Natural killer cell (primary cell): ENCODE results near the gene FREM3. TPM values are rescaled to one million over a fixed set of nuclear protein-coding genes. Genes with fewer than 3 reads are reported as not detected.
"Not testable (repeated sequence)": the region's sequence is repeated elsewhere in the genome, so short reads cannot be mapped to it uniquely, and the experiment has no call there.

Experiments
- ATAC-seq, 3 donors: fragments of 150-1000 bp in 2 of 3; fragments of 200-7000 bp in 1 of 3; cut with Tn5 transposase; 1 replicate in 1 of 3; 2 replicates in 2 of 3; pipeline ENCODE4 v1.10.0; 2021; ENCODE audit warnings: mild to moderate bottlenecking in 2 of 3, moderate library complexity in 2 of 3
- DNase-seq, 2 donors: peaks; one replicate each; pipeline versions ENCODE4 v3.0.0 to v3.0.0-alpha.2; 2013 to 2021; ENCODE audit warnings: mixed read lengths in 1 of 2
- H3K27ac ChIP-seq: one replicate; pipeline ENCODE4 v1.5.1; 2013; ENCODE audit warnings: mild to moderate bottlenecking, low read length
- H3K27me3 ChIP-seq: one replicate; pipeline ENCODE4 v1.6.1; 2013; ENCODE audit warnings: low read length; ENCODE audit not compliant: control insufficient read depth, insufficient read depth
- H3K36me3 ChIP-seq: one replicate; pipeline ENCODE4 v1.6.1; 2013; ENCODE audit warnings: low read length; ENCODE audit not compliant: control insufficient read depth, insufficient read depth
- H3K4me1 ChIP-seq: one replicate; pipeline ENCODE4 v1.6.1; 2013; ENCODE audit warnings: low read length; ENCODE audit not compliant: control insufficient read depth, insufficient read depth
- H3K4me3 ChIP-seq: one replicate; pipeline ENCODE4 v1.5.1; 2013; ENCODE audit warnings: low read length
- H3K9me3 ChIP-seq: one replicate; pipeline ENCODE4 v1.6.1; 2013; ENCODE audit warnings: low read length; ENCODE audit not compliant: control insufficient read depth, insufficient read depth
- H3K27ac Mint-ChIP-seq, 2 donors: one replicate each; pipeline ENCODE4 v1.8.0; 2022; ENCODE audit warnings: mild to moderate bottlenecking in 2 of 2, mixed read lengths in 2 of 2, moderate library complexity in 1 of 2
- H3K27me3 Mint-ChIP-seq, 2 donors: one replicate each; pipeline ENCODE4 v1.8.0; 2022; ENCODE audit warnings: low read depth in 2 of 2, mixed read lengths in 2 of 2
- H3K36me3 Mint-ChIP-seq: one replicate; pipeline ENCODE4 v1.8.0; 2022; ENCODE audit warnings: mixed read lengths
- H3K4me1 Mint-ChIP-seq, 2 donors: one replicate each; pipeline ENCODE4 v1.8.0; 2022; ENCODE audit warnings: mixed read lengths in 2 of 2
- H3K4me3 Mint-ChIP-seq: one replicate; pipeline ENCODE4 v1.8.0; 2022; ENCODE audit warnings: mild to moderate bottlenecking, moderate library complexity, mixed read lengths
- H3K9me3 Mint-ChIP-seq, 2 donors: one replicate each; pipeline ENCODE4 v1.8.0; 2022; ENCODE audit warnings: mixed read lengths in 2 of 2
- WGBS: methylation state at CpG from one replicate; pipeline ENCODE4 v1.1.7; 2013; ENCODE audit warnings: missing lambda C conversion rate; ENCODE audit not compliant: insufficient coverage; 5-methylcytosine and 5-hydroxymethylcytosine counted together
- intact Hi-C: fragments of 100-400 bp; cut with micrococcal nuclease; formaldehyde crosslinking; loops from one replicate; pipeline ENCODE4 v1.14.2; 2022
- total RNA-seq, 4 donors: library from RNA; stranded (reverse); fragments of 120-200 nt in 1 of 4; gene quantifications; one replicate each; pipeline versions ENCODE4 v1.2.3 to v1.2.4, GENCODE V29; 2013 to 2022
- TF ChIP-seq, protein P1 (sequence below): fragments of 200-600 bp; IDR thresholded peaks from one replicate; pipeline ENCODE4 v1.8.0; 2022; ENCODE audit warnings: antibody characterized with exemption

FREM3 gene
- total RNA-seq, 3 donors from 2014 or later (not counting 1 experiment from before 2014, with no cell fraction given), result 0.07 TPM; not detected in 2

DNA sequence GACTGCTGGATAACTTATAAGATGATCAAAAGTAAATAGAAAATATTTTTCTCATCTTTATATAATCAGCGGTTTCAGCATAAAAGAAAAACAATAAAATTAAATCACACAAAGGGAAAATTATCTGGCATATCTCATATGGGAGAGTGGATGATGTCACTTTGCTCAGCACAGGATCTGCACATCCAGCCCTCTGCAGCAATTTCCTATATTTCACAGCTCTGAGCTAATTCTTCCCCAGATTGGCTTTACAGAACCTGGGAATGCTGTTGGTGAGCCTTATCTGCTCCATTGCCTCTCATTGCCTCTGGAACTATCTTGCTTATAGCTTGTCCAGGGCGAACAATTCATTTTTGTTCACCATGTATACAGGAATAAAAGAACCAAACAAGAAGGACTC, 21.0 kb downstream of the FREM3 start:
- Histone ChIP-seq H3K9me3 (peaks cover 3% of the 10 kb centered on the region), H3K27ac (no peak overlapping the region), H3K36me3 (no peaks in the 10 kb centered on the region), H3K4me3 (no peak overlapping the region), H3K27me3 (no peaks in the 10 kb centered on the region), H3K4me1 (no peaks in the 10 kb centered on the region)
- no peak overlapping the region for H3K4me3 Mint-ChIP-seq
- no peak for DNase-seq
- peaks cover 9 to 15% of the 10 kb centered on the region in 2 donors for H3K9me3 Mint-ChIP-seq
- no peaks in the 10 kb centered on the region for H3K36me3 Mint-ChIP-seq
- no peaks in the 10 kb centered on the region for H3K4me1 Mint-ChIP-seq
- ATAC-seq, result no peak
- TF ChIP-seq, protein P1, sequence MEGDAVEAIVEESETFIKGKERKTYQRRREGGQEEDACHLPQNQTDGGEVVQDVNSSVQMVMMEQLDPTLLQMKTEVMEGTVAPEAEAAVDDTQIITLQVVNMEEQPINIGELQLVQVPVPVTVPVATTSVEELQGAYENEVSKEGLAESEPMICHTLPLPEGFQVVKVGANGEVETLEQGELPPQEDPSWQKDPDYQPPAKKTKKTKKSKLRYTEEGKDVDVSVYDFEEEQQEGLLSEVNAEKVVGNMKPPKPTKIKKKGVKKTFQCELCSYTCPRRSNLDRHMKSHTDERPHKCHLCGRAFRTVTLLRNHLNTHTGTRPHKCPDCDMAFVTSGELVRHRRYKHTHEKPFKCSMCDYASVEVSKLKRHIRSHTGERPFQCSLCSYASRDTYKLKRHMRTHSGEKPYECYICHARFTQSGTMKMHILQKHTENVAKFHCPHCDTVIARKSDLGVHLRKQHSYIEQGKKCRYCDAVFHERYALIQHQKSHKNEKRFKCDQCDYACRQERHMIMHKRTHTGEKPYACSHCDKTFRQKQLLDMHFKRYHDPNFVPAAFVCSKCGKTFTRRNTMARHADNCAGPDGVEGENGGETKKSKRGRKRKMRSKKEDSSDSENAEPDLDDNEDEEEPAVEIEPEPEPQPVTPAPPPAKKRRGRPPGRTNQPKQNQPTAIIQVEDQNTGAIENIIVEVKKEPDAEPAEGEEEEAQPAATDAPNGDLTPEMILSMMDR, result no peak
- WGBS, result 69% methylated on average over 1 of the region's 2 CpGs
- no peaks in the 10 kb centered on the region for H3K27me3 Mint-ChIP-seq
- H3K27ac Mint-ChIP-seq, result no peak overlapping the region
- intact Hi-C loops, result no loop called here

DNA sequence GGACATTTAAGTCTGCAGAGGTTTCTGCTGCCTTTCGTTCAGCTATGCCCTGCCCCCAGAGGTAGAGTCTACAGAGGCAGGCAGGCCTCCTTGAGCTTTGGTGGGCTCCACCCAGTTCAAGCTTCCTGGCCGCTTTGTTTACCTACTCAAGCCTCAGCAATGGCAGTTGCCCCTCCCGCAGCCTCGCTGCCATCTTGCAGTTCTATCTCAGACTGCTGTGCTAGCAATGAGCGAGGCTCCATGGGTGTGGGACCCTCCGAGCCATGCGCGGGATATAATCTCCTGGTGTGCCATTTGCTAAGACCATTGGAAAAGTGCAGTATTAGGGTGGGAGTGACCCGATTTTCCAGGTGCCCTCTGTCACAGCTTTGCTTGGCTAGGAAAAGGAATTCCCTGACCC, 26.8 kb downstream of the FREM3 start:
- H3K9me3 Mint-ChIP-seq, H3K4me1 Mint-ChIP-seq, DNase-seq, H3K36me3 Mint-ChIP-seq, intact Hi-C loops, ATAC-seq, H3K27ac Mint-ChIP-seq, H3K4me1 ChIP-seq, H3K36me3 ChIP-seq, H3K27ac ChIP-seq, H3K4me3 ChIP-seq, H3K9me3 ChIP-seq, H3K4me3 Mint-ChIP-seq, H3K27me3 Mint-ChIP-seq, H3K27me3 ChIP-seq: not testable (repeated sequence)
- 94% methylated on average over 9 of the region's 9 CpGs for whole genome bisulfite sequencing

DNA sequence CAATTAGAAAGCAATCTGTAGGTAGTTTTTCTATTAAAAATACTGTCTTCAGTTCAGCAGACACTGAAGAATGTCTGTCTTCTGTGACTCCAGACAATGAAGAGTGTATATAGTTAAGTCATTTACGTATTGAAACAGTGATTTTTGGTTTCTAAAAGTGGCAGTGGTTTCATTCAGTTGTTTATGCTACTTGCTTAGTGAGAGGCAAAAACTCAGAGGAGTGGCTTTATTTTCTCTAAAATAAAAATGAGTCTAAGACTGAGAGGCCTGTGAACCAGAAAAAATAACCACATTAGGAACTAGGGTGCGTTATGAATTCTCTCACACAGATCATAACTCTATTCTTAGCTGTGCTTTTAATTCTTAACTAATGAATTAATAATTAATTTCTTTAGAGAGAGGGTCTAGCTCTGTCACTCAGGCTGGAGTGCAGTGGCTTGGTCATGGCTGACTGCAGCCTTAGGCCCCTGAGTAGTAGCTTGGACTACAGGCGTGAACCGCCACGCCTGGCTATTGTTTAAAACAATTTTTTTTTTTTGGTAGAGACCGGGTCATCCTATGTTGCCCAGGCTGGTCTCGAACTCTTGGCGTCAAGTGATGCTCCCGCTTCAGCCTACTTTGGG, 31.4 kb downstream of the FREM3 start:
- 94% methylated on average over 9 of the region's 9 CpGs for WGBS
- no peaks in the 10 kb centered on the region for H3K36me3 Mint-ChIP-seq
- ATAC-seq (no peak), DNase-seq (no peak)
- H3K4me1 Mint-ChIP-seq, result no peaks in the 10 kb centered on the region
- Histone ChIP-seq H3K36me3 (no peaks in the 10 kb centered on the region), H3K27me3 (no peaks in the 10 kb centered on the region), H3K9me3 (no peaks in the 10 kb centered on the region), H3K4me1 (no peaks in the 10 kb centered on the region), H3K4me3 (no peak overlapping the region), H3K27ac (no peak overlapping the region)
- H3K9me3 Mint-ChIP-seq, result no peaks in the 10 kb centered on the region
- intact Hi-C loops, result no loop called here
- no peak overlapping the region for H3K27ac Mint-ChIP-seq
- no peaks in the 10 kb centered on the region for H3K27me3 Mint-ChIP-seq
- no peak overlapping the region for H3K4me3 Mint-ChIP-seq
- TF ChIP-seq, protein P1, result no peak

DNA sequence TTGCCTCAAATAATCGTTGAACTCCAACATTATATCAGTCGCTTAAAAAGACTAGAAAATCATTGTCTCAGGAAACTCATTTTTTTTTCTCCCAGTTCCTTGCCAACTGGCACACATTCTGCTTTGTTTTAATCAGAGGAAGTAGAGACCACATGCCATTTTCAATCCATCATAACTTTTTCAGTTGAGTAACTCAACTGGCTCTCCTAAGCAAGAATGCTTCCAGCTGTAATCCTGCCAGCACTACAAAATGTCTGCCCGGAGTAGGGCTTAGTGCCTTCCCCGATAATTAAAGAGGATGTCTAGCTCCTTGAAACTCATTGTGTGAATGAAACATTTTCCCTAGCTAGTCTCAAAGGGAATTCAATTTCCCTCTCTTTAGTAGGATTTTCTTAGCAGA, 33.0 kb downstream of the FREM3 start:
- Mint-ChIP-seq H3K4me3 (no peak overlapping the region), H3K36me3 (no peaks in the 10 kb centered on the region), H3K27me3 (no peaks in the 10 kb centered on the region)

More for the DNA sequence above, 33.0 kb downstream of the FREM3 start:
- 33% methylated on average over 4 of the region's 4 CpGs for WGBS
- H3K9me3 ChIP-seq, result no peaks in the 10 kb centered on the region
- TF ChIP-seq, protein P1, result no peak
- Mint-ChIP-seq H3K9me3 (peaks cover 2 to 7% of the 10 kb centered on the region in 2 donors), H3K27ac (no peak overlapping the region), H3K4me1 (no peaks in the 10 kb centered on the region)
- no peak for DNase-seq
- ATAC-seq, result no peak
- no peak overlapping the region for H3K4me3 ChIP-seq
- no peaks in the 10 kb centered on the region for H3K36me3 ChIP-seq
- intact Hi-C loops, result no loop called here
- no peaks in the 10 kb centered on the region for H3K4me1 ChIP-seq
- no peaks in the 10 kb centered on the region for H3K27me3 ChIP-seq
- H3K27ac ChIP-seq, result no peak overlapping the region
